Lung (tissue), 12 donors: ENCODE data around the gene GOLPH3. TPM values are rescaled to one million over a fixed set of nuclear protein-coding genes. Genes with fewer than 3 reads are reported as not detected.

ENCODE experiments used
- ATAC-seq: fragments of 200-7000 bp; cut with Tn5 transposase; one replicate; pipeline ENCODE4 v1.9.1; 2020; ENCODE audit warnings: moderate number of reproducible peaks; ENCODE audit not compliant: insufficient read depth, low FRiP score
- DNase-seq, 3 donors: peaks; one replicate each; pipeline ENCODE4 v3.0.0-alpha.2; 2013 to 2017
- H3K27ac ChIP-seq, 2 donors: one replicate each; pipeline ENCODE4 v1.5.1; 2013; ENCODE audit warnings: mild to moderate bottlenecking in 2 of 2, moderate library complexity in 2 of 2, control low read depth in 1 of 2, inconsistent platforms in 1 of 2, low read depth in 1 of 2, low read length in 1 of 2
- H3K27me3 ChIP-seq, 3 donors: one replicate each; pipeline ENCODE4 v1.5.1; 2013; ENCODE audit warnings: low read length in 2 of 3; ENCODE audit not compliant: control insufficient read depth in 3 of 3, insufficient read depth in 3 of 3
- H3K36me3 ChIP-seq, 4 donors: one replicate each; pipeline ENCODE4 v1.5.1; 2013; ENCODE audit warnings: low read length in 4 of 4, mild to moderate bottlenecking in 1 of 4, moderate library complexity in 1 of 4; ENCODE audit not compliant: control insufficient read depth in 4 of 4, insufficient read depth in 4 of 4
- H3K4me1 ChIP-seq, 5 donors: one replicate each; pipeline ENCODE4 v1.5.1; 2013; ENCODE audit warnings: low read length in 5 of 5, mild to moderate bottlenecking in 2 of 5, moderate library complexity in 1 of 5; ENCODE audit not compliant: control insufficient read depth in 5 of 5, insufficient read depth in 5 of 5
- H3K4me3 ChIP-seq: one replicate; pipeline ENCODE4 v1.5.1; 2013; ENCODE audit warnings: mild to moderate bottlenecking, control low read depth, moderate library complexity
- H3K9ac ChIP-seq, 2 donors: one replicate each; pipeline ENCODE4 v1.5.1; 2013; ENCODE audit warnings: low read length in 2 of 2, control low read depth in 1 of 2; ENCODE audit not compliant: insufficient read depth in 1 of 2
- H3K9me3 ChIP-seq, 4 donors: one replicate each; pipeline ENCODE4 v1.5.1; 2013; ENCODE audit warnings: low read length in 3 of 4, mild to moderate bottlenecking in 1 of 4, moderate library complexity in 1 of 4; ENCODE audit not compliant: control insufficient read depth in 4 of 4, insufficient read depth in 3 of 4
- CTCF ChIP-seq: IDR thresholded peaks from 2 replicates; pipeline ENCODE4 v1.5.1; 2012; ENCODE audit warnings: mild to moderate bottlenecking; ENCODE audit errors: control extremely low read depth, extremely low read depth
- WGBS, 2 donors: extraction: QIAGEN DNeasy Blood & Tissue Kit; methylation state at CpG; one replicate each; pipeline ENCODE4 v1.1.7; 2013; 5-methylcytosine and 5-hydroxymethylcytosine counted together
- polyA plus RNA-seq, 2 donors: library from polyadenylated mRNA; stranded (reverse); fragments of 200-250 nt; gene quantifications; one replicate each; pipeline ENCODE4 v1.2.1, GENCODE V29; 2013
- total RNA-seq, 2 donors: library from RNA; depleted of rRNA in 1 of 2; stranded (reverse); fragments of >200 nt in 1 of 2; gene quantifications; one replicate each; pipeline ENCODE4 v1.2.1, GENCODE V29; 2014 to 2021
- donor health status: control.
- donor health status: control.
- donor health status: Bipolar disorder and iron deficiency.
- donor health status: healthy.
- donor health status: DM: yes; HTN: yes; CAD: no.

The GOLPH3 gene
- total and polyA plus RNA-seq, 4 donors: 52.2 to 112 (median 69.9) TPM

- WGBS, 2 donors: 69 to 71% methylated on average over 20 of the region's 20 CpGs
- H3K9ac ChIP-seq: no peak overlapping the region
- peak; percentile 57 for TF ChIP-seq CTCF
- peaks cover 0 to 5% (median 2%) of the 10 kb centered on the region in 5 donors for H3K4me1 ChIP-seq
- H3K36me3 ChIP-seq: peaks cover 0 to 28% (median 0%) of the 10 kb centered on the region in 4 donors
- DNase-seq (peak; percentile 70 to 85 (median 84)), ATAC-seq (peak; percentile 39)
- H3K27ac ChIP-seq: peak overlapping the region in 1 of 2 donors; percentile 37
- no peak overlapping the region for H3K4me3 ChIP-seq
- H3K9me3 ChIP-seq: no peaks in the 10 kb centered on the region
- H3K27me3 ChIP-seq: no peaks in the 10 kb centered on the region
Observed at GRCh38 chr5:32092938-32093812, 80.9 kb downstream of the GOLPH3 start.

GRCh38 chr5:32090755-32091128, 83.4 kb downstream of the GOLPH3 start:
- Histone ChIP-seq H3K36me3 (peaks cover 0 to 40% (median 0%) of the 10 kb centered on the region in 4 donors), H3K27me3 (no peaks in the 10 kb centered on the region), H3K4me3 (no peak overlapping the region), H3K27ac (no peak overlapping the region), H3K9ac (no peak overlapping the region), H3K9me3 (no peaks in the 10 kb centered on the region), H3K4me1 (peaks cover 0 to 5% (median 2%) of the 10 kb centered on the region in 5 donors)
- 96 to 97% methylated on average over 17 of the region's 17 CpGs for WGBS, 2 donors
- ATAC-seq (no peak), DNase-seq (no peak)
- no peak for TF ChIP-seq CTCF

GRCh38 chr5:32090026-32090754, 83.9 kb downstream of the GOLPH3 start:
- ATAC-seq (no peak), DNase-seq (no peak)
- no peaks in the 10 kb centered on the region for H3K27me3 ChIP-seq
- peaks cover 0 to 40% (median 0%) of the 10 kb centered on the region in 4 donors for H3K36me3 ChIP-seq
- WGBS, 2 donors: 93% methylated on average over 24 of the region's 24 CpGs
- peaks cover 0 to 3% (median 2%) of the 10 kb centered on the region in 5 donors for H3K4me1 ChIP-seq
- no peaks in the 10 kb centered on the region for H3K9me3 ChIP-seq
- no peak for TF ChIP-seq CTCF
- H3K9ac ChIP-seq: no peak overlapping the region
- no peak overlapping the region for H3K4me3 ChIP-seq
- no peak overlapping the region for H3K27ac ChIP-seq
